Activated CD8-positive, alpha-beta memory T cell treated with anti-CD3 and anti-CD28 coated beads for 4 hours (primary cell): ENCODE measurements around the gene MMP10.

ENCODE experiments used
- DNase-seq, 2 donors: peaks; one replicate each; pipeline ENCODE4 v3.0.0-alpha.2; 2020; ENCODE audit warnings: low read depth in 2 of 2

Gene MMP10

DNA sequence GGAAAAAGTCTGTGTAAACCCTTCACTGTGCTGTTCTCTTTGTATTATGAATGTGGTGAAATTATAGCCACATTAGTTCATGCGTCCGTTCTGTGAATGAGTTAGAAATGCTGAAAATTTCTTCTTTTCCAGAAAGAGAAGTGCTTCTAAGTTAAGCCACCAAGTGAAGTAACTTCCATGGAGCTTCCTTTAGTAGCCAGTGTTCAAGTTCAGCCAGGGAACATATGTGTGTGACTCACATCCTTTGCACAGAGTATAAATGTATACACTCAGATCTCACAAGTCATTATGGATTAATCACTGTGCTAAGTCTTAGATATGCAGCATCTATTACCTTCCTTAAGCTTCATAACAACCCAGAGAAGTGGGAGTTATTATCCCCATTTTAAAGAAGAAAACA, 52.5 kb downstream of the MMP10 start:
- DNase-seq: no peak

DNA sequence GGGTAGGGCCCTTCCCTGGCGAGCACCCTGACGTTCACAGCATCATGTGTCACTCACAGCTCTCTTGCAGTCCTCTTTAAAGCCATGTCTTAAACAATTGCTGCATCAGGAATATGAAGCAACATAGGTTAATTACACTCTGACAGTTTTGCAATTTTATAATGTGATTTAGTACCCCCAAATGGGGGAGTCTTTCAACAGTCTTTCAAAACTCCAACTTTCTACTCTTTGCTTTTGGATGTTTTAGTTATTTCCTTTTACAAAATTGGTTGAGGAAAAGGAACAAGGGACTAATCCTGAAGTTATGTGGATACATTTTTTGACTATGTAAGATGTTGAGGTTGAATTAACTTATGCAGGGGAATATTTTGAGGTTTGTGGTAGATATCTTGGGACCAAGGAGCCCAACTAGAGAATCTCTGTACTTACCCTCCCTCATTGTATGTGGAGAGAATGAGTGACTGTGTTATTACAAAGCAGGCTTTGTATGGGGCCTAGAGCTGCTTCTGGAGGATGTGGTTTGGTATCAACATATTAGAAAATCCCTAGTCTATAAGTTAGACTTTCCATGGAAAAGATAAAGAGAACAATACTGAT, 55.4 kb downstream of the MMP10 start, which contains the start of gene MMP8:
MMP8 (minus strand) TSS at position 51 of the 597 bp plus-strand sequence. CDS start 99 bp downstream, outside the sequence.
- DNase-seq: no peak

DNA sequence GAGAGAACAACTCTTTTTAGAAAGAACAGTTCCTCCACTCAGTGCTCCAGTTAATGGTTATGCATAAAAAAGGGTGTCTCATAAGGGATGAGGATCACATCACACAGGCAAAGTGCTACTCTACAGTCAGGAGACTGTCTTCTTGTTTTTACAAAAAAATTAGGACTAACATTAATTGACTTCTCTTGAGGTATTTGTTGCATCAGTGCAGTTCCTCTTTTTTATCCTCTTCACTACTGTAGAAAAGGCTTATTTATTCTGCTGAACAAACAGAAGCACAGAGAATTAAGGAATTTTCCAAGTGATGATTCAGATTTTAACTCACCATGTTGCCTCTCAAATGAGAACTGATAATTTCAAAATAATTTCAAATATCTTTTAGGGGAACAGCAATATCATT, 57.6 kb downstream of the MMP10 start:
- DNase-seq: no peak
